ENCODE results near the gene C19orf25. TPM values are rescaled to one million over a fixed set of nuclear protein-coding genes. Genes with fewer than 3 reads are reported as not detected.

The C19orf25 gene
- total and polyA plus RNA-seq, 9 of the 15 experiments (the other 6 are each of a cell fraction or from before 2014, with no cell fraction given), result 0.79 to 96.0 (median 36.1) TPM

- TF ChIP-seq E4F1 (CRISPR knock-in tag; IDR thresholded peaks at IDR 0.05; ENCODE audit: borderline replicate concordance) (no peak), CTCF (IDR thresholded peaks at IDR 0.05 in 2 of 3, conservative IDR thresholded peaks at IDR 0.05 in 1 of 3; ENCODE audit: insufficient read depth in 2 of 3, low read depth in 1 of 3, low read length in 3 of 3) (no peak), E2F4 (CRISPR knock-in tag; IDR thresholded peaks at IDR 0.05; ENCODE audit: low read depth) (0 out of 2 replicates have a peak, but pooled peaks have one; percentile 60), HNRNPK (IDR thresholded peaks at IDR 0.05; ENCODE audit: low read depth, low read length, poor library complexity, severe bottlenecking) (no peak), POLR2G (IDR thresholded peaks at IDR 0.05; ENCODE audit: low read depth, low read length) (peak; percentile 78), ZFX (CRISPR knock-in tag; IDR thresholded peaks at IDR 0.05) (peak; percentile 93), EGR1 (conservative IDR thresholded peaks at IDR 0.05) (peak; percentile 86), ILK (tag; IDR thresholded peaks at IDR 0.05; ENCODE audit: borderline replicate concordance, low read depth) (no peak), ARID1B (IDR thresholded peaks at IDR 0.05) (0 out of 2 replicates have a peak, but pooled peaks have one; percentile 8), MTA1 (IDR thresholded peaks at IDR 0.05; ENCODE audit: borderline replicate concordance) (peak; percentile 53; the same call in 1 of the 2 replicates), POLR2A (conservative IDR thresholded peaks at IDR 0.05) (peak; percentile 67), NR3C1 (CRISPR knock-in tag; IDR thresholded peaks at IDR 0.05) (peak; percentile 17; the same call in 1 of the 2 replicates), DLX4 (CRISPR knock-in tag; IDR thresholded peaks at IDR 0.05) (no peak)
Observed at GRCh38 chr19:1489463-1490310, 10.7 kb upstream of the C19orf25 start (continued).

Measured in K562 (cell line).